Neural cell (in vitro differentiated cells): ENCODE results near the gene KIF5C. TPM values are rescaled to one million over a fixed set of nuclear protein-coding genes. Genes with fewer than 3 reads are reported as not detected.
A peak's percentile ranks its signal among the peaks of the same experiment; 100 is the strongest.

Experiments
- H2AFZ ChIP-seq: fragments of 200-600, 300-800 bp; sonication (generic), shearing (Covaris generic); 2 replicates; pipeline ENCODE4 v1.6.0; 2014; ENCODE audit warnings: low read depth, mild to moderate bottlenecking, antibody characterized with exemption, low read length, moderate library complexity
- H3F3A ChIP-seq: fragments of 200-600 bp; shearing (Covaris generic); 2 replicates; pipeline ENCODE4 v1.6.1; 2016; ENCODE audit warnings: mild to moderate bottlenecking, moderate library complexity, mixed read lengths, antibody characterized with exemption, low read length; ENCODE audit not compliant: insufficient read depth, poor library complexity, severe bottlenecking
- H3K27ac ChIP-seq: fragments of 200-600, 300-800 bp; sonication (generic), shearing (Covaris generic); 2 replicates; pipeline ENCODE4 v1.5.1; 2014; ENCODE audit warnings: mild to moderate bottlenecking, low read length, moderate library complexity
- H3K27me3 ChIP-seq: fragments of 300-800, 200-600 bp; sonication (generic), shearing (Covaris generic); 2 replicates; pipeline ENCODE4 v1.6.0; 2014; ENCODE audit warnings: mild to moderate bottlenecking, low read depth, low read length, moderate library complexity; ENCODE audit not compliant: insufficient read depth
- H3K36me3 ChIP-seq: fragments of 300-800, 200-600 bp; sonication (generic), shearing (Covaris generic); 2 replicates; pipeline ENCODE4 v1.5.1; 2014; ENCODE audit warnings: mild to moderate bottlenecking, antibody characterized with exemption, low read length, moderate library complexity; ENCODE audit not compliant: insufficient read depth
- H3K4me2 ChIP-seq: fragments of 300-800, 200-600 bp; sonication (generic), shearing (Covaris generic); 2 replicates; pipeline ENCODE4 v1.6.0; 2014; ENCODE audit warnings: mild to moderate bottlenecking, low read length
- H3K4me3 ChIP-seq: fragments of 300-800, 200-600 bp; sonication (generic), shearing (Covaris generic); 2 replicates; pipeline ENCODE4 v1.5.1; 2014; ENCODE audit warnings: mild to moderate bottlenecking, low read length, moderate library complexity
- H3K79me2 ChIP-seq: fragments of 200-600 bp; shearing (Covaris generic); replicated peaks from 2 replicates; pipeline ENCODE4 v1.6.0; 2014; ENCODE audit warnings: mild to moderate bottlenecking, low read length, moderate library complexity; ENCODE audit not compliant: insufficient read depth
- H3K9ac ChIP-seq: fragments of 300-800, 200-600 bp; sonication (generic), shearing (Covaris generic); 2 replicates; pipeline ENCODE4 v1.6.1; 2016; ENCODE audit warnings: mild to moderate bottlenecking, low read length, mixed read lengths
- H3K9me2 ChIP-seq: fragments of 200-600 bp; shearing (Covaris generic); 2 replicates; pipeline ENCODE4 v1.6.1; 2016; ENCODE audit warnings: mild to moderate bottlenecking, low read length, mixed read lengths; ENCODE audit not compliant: insufficient read depth
- H3K9me3 ChIP-seq: fragments of 200-600, 300-800 bp; sonication (generic), shearing (Covaris generic); 2 replicates; pipeline ENCODE4 v1.6.1; 2016; ENCODE audit warnings: mild to moderate bottlenecking, mixed run types, low read length, moderate library complexity, mixed read lengths
- H4K20me1 ChIP-seq: fragments of 200-600 bp; shearing (Covaris generic); 2 replicates; pipeline ENCODE4 v1.6.1; 2016; ENCODE audit warnings: mild to moderate bottlenecking, mixed run types; ENCODE audit not compliant: insufficient read depth
- CTCF ChIP-seq: fragments of 450-650 bp; IDR thresholded peaks from 2 replicates; pipeline ENCODE4 v1.5.1; 2014; ENCODE audit warnings: antibody characterized with exemption, mild to moderate bottlenecking, moderate library complexity; ENCODE audit not compliant: poor library complexity, severe bottlenecking
- EP300 ChIP-seq: fragments of 450-650 bp; conservative IDR thresholded peaks from 2 replicates; pipeline ENCODE4 v1.6.1; 2014; ENCODE audit warnings: antibody characterized with exemption, mild to moderate bottlenecking, moderate library complexity; ENCODE audit not compliant: poor library complexity, severe bottlenecking
- EZH2 ChIP-seq: fragments of 200-600, 300-800 bp; shearing (Covaris generic), sonication (generic); IDR thresholded peaks from 2 replicates; pipeline ENCODE4 v1.6.1; 2014; ENCODE audit warnings: antibody characterized with exemption, low read length, borderline replicate concordance, mild to moderate bottlenecking; ENCODE audit not compliant: insufficient read depth, poor library complexity, severe bottlenecking
- MXI1 ChIP-seq: fragments of 450-650 bp; conservative IDR thresholded peaks from 2 replicates; pipeline ENCODE4 v1.6.1; 2014; ENCODE audit warnings: antibody characterized with exemption, mild to moderate bottlenecking; ENCODE audit not compliant: poor library complexity, severe bottlenecking
- POLR2AphosphoS5 ChIP-seq: IDR thresholded peaks from 2 replicates; pipeline ENCODE4 v1.6.1; 2012
- RAD21 ChIP-seq: fragments of 450-650 bp; conservative IDR thresholded peaks from 2 replicates; pipeline ENCODE4 v1.6.1; 2014; ENCODE audit warnings: antibody characterized with exemption, mild to moderate bottlenecking, moderate library complexity
- REST ChIP-seq: IDR thresholded peaks from 2 replicates; pipeline ENCODE4 v1.6.1; 2012; ENCODE audit warnings: borderline replicate concordance
- SMC3 ChIP-seq: fragments of 450-650 bp; conservative IDR thresholded peaks from 2 replicates; pipeline ENCODE4 v1.6.1; 2014; ENCODE audit warnings: antibody characterized with exemption, mild to moderate bottlenecking, moderate library complexity; ENCODE audit not compliant: poor library complexity
- TAF1 ChIP-seq: IDR thresholded peaks from 2 replicates; pipeline ENCODE4 v1.6.1; 2012; ENCODE audit warnings: low read depth
- polyA plus RNA-seq: library from polyadenylated mRNA; depleted of rRNA; stranded (reverse); fragments of >200 nt; gene quantifications from 2 replicates; pipeline ENCODE4 v1.2.3, GENCODE V29; 2014

The KIF5C gene
- polyA plus RNA-seq, 1 donor from 2014 or later: 527 TPM

- Histone ChIP-seq H2AFZ (no peak overlapping the region), H3K36me3 (no peaks in the 10 kb centered on the region), H3K9me3 (no peaks in the 10 kb centered on the region), H3F3A (peaks cover 3% of the 10 kb centered on the region), H3K4me3 (peak overlapping the region; percentile 94), H3K79me2 (peaks cover 15% of the 10 kb centered on the region), H4K20me1 (peaks cover 22% of the 10 kb centered on the region), H3K9ac (peak overlapping the region; percentile 100), H3K27me3 (no peaks in the 10 kb centered on the region), H3K4me2 (peak overlapping the region; percentile 96), H3K9me2 (no peaks in the 10 kb centered on the region), H3K27ac (peak overlapping the region; percentile 100)
- TF ChIP-seq TAF1 (peak; percentile 84), CTCF (no peak), REST (peak; percentile 87), MXI1 (peak; percentile 75), POLR2AphosphoS5 (peak; percentile 95), EZH2 (no peak), SMC3 (peak; percentile 63), EP300 (peak; percentile 87), RAD21 (no peak)
Measured at GRCh38 chr2:148876595-148877402, 1.8 kb downstream of the KIF5C start.

- peak overlapping the region; percentile 100 for H3K9ac ChIP-seq
- peak overlapping the region; percentile 96 for H3K4me2 ChIP-seq
- H3K27ac ChIP-seq: peak overlapping the region; percentile 100
Measured at GRCh38 chr2:148877403-148877740, 2.3 kb downstream of the KIF5C start.

More at GRCh38 chr2:148877403-148877740, 2.3 kb downstream of the KIF5C start:
- H3K9me3 ChIP-seq: no peaks in the 10 kb centered on the region
- peaks cover 22% of the 10 kb centered on the region for H4K20me1 ChIP-seq
- no peaks in the 10 kb centered on the region for H3K36me3 ChIP-seq
- H3F3A ChIP-seq: peaks cover 2% of the 10 kb centered on the region
- H2AFZ ChIP-seq: no peak overlapping the region
- H3K9me2 ChIP-seq: no peaks in the 10 kb centered on the region
- H3K27me3 ChIP-seq: no peaks in the 10 kb centered on the region
- peak overlapping the region; percentile 94 for H3K4me3 ChIP-seq
- no peak for TF ChIP-seq TAF1
- TF ChIP-seq RAD21: no peak
- no peak for TF ChIP-seq CTCF
- TF ChIP-seq POLR2AphosphoS5: no peak
- TF ChIP-seq MXI1: no peak
- TF ChIP-seq SMC3: no peak
- TF ChIP-seq EP300: no peak
- no peak for TF ChIP-seq REST
- no peak for TF ChIP-seq EZH2
- peaks cover 15% of the 10 kb centered on the region for H3K79me2 ChIP-seq
